Measurements from ENCODE around the gene MAN2B1. TPM values are rescaled to one million over a fixed set of nuclear protein-coding genes. Genes with fewer than 3 reads are reported as not detected.
A peak's percentile ranks its signal among the peaks of the same experiment; 100 is the strongest.

Gene MAN2B1
- total RNA-seq, 1 experiment from 2014 or later: 93.5 TPM

DNA sequence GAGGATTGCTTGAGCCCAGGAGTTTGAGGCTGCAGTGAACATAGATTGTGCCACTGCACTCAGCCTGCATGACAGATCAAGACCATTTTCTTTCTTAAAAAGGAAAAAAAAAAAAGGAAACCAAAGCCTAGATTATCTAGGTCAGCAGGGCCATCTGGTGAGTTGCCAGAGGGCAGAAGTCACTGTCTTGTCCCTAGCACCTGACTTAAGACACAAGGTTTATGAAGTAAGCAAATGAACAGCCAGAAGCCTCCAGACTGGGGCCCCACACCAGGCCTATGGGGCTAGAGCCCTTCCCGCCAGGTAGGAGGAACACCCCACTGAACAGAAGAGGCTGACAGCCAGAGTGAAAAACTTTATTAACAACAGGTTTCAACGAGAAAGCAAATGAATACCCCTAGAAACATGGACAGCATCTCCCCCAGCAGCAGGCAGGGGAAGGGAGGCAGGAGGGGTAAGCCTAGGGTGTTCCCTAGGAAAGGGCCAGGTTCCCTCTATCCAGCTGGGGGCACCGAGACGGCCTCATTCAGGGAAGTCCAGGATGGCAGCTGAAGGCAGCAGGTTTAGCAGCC lies 1.3 kb upstream of the MAN2B1 start:
- no peaks in the 10 kb centered on the region for H4K20me1 ChIP-seq (ENCODE audit: control insufficient read depth, insufficient read depth, insufficient read length)
- H2BK15ac ChIP-seq (ENCODE audit: low read depth, low read length): no peak overlapping the region
- H3K27me3 ChIP-seq (ENCODE audit: insufficient read depth, low read length): no peaks in the 10 kb centered on the region
- Mint-ChIP-seq H3K27ac (no peak overlapping the region), H3K4me3 (peak overlapping the region; percentile 93 to 94), H3K4me1 (peaks cover 27 to 50% of the 10 kb centered on the region in 2 experiments), H3K27me3 (ENCODE audit: low read depth) (peaks cover 2% of the 10 kb centered on the region), H3K9me3 (peaks cover 0 to 1% of the 10 kb centered on the region in 2 experiments; a peak in 2 of 5 replicates), H3K36me3 (ENCODE audit: insufficient read depth in 1 of 3, low read depth in 3 of 3) (peaks cover 11 to 33% (median 30%) of the 10 kb centered on the region in 3 experiments)
- H3K4ac ChIP-seq (ENCODE audit: low read depth, low read length): no peak overlapping the region
- H3K9ac ChIP-seq (ENCODE audit: extremely low read depth, insufficient read length, low read length): no peak overlapping the region
- no peak overlapping the region for H2BK12ac ChIP-seq (ENCODE audit: insufficient read length, low read depth, low read length)
- no peak overlapping the region for H3K56ac ChIP-seq (ENCODE audit: insufficient read length, low read depth, low read length)
- no peak overlapping the region for H3T11ph ChIP-seq (ENCODE audit: low read length)
- no peak overlapping the region for H4K5ac ChIP-seq (ENCODE audit: insufficient read length, low read depth, low read length)
- TF ChIP-seq, protein P1, sequence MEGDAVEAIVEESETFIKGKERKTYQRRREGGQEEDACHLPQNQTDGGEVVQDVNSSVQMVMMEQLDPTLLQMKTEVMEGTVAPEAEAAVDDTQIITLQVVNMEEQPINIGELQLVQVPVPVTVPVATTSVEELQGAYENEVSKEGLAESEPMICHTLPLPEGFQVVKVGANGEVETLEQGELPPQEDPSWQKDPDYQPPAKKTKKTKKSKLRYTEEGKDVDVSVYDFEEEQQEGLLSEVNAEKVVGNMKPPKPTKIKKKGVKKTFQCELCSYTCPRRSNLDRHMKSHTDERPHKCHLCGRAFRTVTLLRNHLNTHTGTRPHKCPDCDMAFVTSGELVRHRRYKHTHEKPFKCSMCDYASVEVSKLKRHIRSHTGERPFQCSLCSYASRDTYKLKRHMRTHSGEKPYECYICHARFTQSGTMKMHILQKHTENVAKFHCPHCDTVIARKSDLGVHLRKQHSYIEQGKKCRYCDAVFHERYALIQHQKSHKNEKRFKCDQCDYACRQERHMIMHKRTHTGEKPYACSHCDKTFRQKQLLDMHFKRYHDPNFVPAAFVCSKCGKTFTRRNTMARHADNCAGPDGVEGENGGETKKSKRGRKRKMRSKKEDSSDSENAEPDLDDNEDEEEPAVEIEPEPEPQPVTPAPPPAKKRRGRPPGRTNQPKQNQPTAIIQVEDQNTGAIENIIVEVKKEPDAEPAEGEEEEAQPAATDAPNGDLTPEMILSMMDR (conservative IDR thresholded peaks at IDR 0.05): no peak
- no CpG with 5 or more reads among the region's 4 CpGs for WGBS (ENCODE audit: extremely low coverage, insufficient read length, low lambda C conversion rate)
- H3K23ac ChIP-seq (ENCODE audit: insufficient read length, low read depth, low read length): no peak overlapping the region
- peaks cover 24% of the 10 kb centered on the region for H3K23me2 ChIP-seq (ENCODE audit: insufficient read length, low read depth, low read length, poor library complexity, severe bottlenecking)
- H3K18ac ChIP-seq (ENCODE audit: insufficient read length, low read depth, low read length): no peak overlapping the region
- H3K4me1 ChIP-seq (ENCODE audit: insufficient read depth, low read length): no peaks in the 10 kb centered on the region
- no peak overlapping the region for H3K4me2 ChIP-seq (ENCODE audit: insufficient read depth, insufficient read length, low read length)
- no peaks in the 10 kb centered on the region for H3K79me2 ChIP-seq (ENCODE audit: insufficient read depth, low read length)
- H4K91ac ChIP-seq (ENCODE audit: insufficient read length, low read depth, low read length): no peak overlapping the region
- no peak overlapping the region for H2BK20ac ChIP-seq (ENCODE audit: low read depth, low read length, poor library complexity, severe bottlenecking)
- no peak for DNase-seq
- H3K79me1 ChIP-seq (ENCODE audit: insufficient read depth, low read depth, low read length, poor library complexity, severe bottlenecking): no peaks in the 10 kb centered on the region
- no peak overlapping the region for H2AK5ac ChIP-seq (ENCODE audit: insufficient read length, low read length)
- H4K8ac ChIP-seq (replicated peaks; ENCODE audit: insufficient read length, low read depth, low read length): no peak overlapping the region
- no peak overlapping the region for H3K27ac ChIP-seq (ENCODE audit: insufficient read length, low read depth, low read length)
- no peak overlapping the region for H2BK120ac ChIP-seq (ENCODE audit: low read depth, low read length, poor library complexity, severe bottlenecking)
- no peak overlapping the region for H3K14ac ChIP-seq (ENCODE audit: insufficient read depth, low read length)
- no peak overlapping the region for H2BK5ac ChIP-seq (ENCODE audit: insufficient read length, low read length)
- no peak overlapping the region for H2AFZ ChIP-seq (ENCODE audit: low read length)
- no peaks in the 10 kb centered on the region for H3K9me3 ChIP-seq (ENCODE audit: control insufficient read depth, low read depth, low read length)

All from H9 (cell line).